HepG2 (cell line): ENCODE results near the gene VPREB3. TPM values are rescaled to one million over a fixed set of nuclear protein-coding genes. Genes with fewer than 3 reads are reported as not detected.

Experiments
- ATAC-seq: fragments of 200-7000 bp; cut with Tn5 transposase; 3 replicates; pipeline ENCODE4 v1.9.1; 2020; ENCODE audit warnings: mild to moderate bottlenecking, moderate library complexity
- BruUV-seq: library from RNA; stranded (reverse); fragments of 400-500 nt; replicated peaks from 2 replicates; lab custom pipeline; 2021; lab: Mats Ljungman, UMichigan
- CTCF ChIA-PET: fragments of 300-600 bp; formaldehyde crosslinking; extraction: SDS; loops from one replicate; lab custom pipeline; 2021; ENCODE audit warnings: low total read pairs, inconsistent platforms, low intra/inter-chr PET ratio; lab: Yijun Ruan, JAX
- POLR2A ChIA-PET: fragments of 350-600 bp; sonication (Branson Sonifier 250); formaldehyde crosslinking; loops from one replicate; lab custom pipeline; 2020; ENCODE audit warnings: antibody characterized with exemption, inconsistent platforms; lab: Yijun Ruan, JAX
- DNase-seq: peaks from one replicate; pipeline ENCODE4 v3.0.0-alpha.2; 2015; ENCODE audit warnings: low spot score
- FAIRE-seq: peaks from 3 replicates; lab custom pipeline; 2011; peaks lifted over from hg19 to GRCh38; lab: Jason Lieb, UNC
- H2AFZ ChIP-seq: one replicate; pipeline ENCODE4 v1.6.1; 2011; ENCODE audit warnings: low read length, inconsistent platforms
- H3K27ac ChIP-seq: fragments of 300-600 bp; 3 replicates; pipeline ENCODE4 v1.8.0; 2011; ENCODE audit warnings: mixed run types, mild to moderate bottlenecking, mixed read lengths, low read length, inconsistent platforms; ENCODE audit not compliant: insufficient read depth; ENCODE audit errors: extremely low read length
- H3K27me3 ChIP-seq, 2 experiments: fragments of 200-600 bp in 1 of 2; 2 replicates in 1 of 2; 3 replicates in 1 of 2; pipeline versions ENCODE4 v1.6.0 to v1.8.0; 2011; ENCODE audit warnings: low read length in 2 of 2, mild to moderate bottlenecking in 2 of 2, moderate library complexity in 2 of 2, inconsistent platforms in 1 of 2; ENCODE audit not compliant: insufficient read depth in 2 of 2, control insufficient read depth in 1 of 2
- H3K36me3 ChIP-seq, 2 experiments: fragments of 200-600 bp in 1 of 2; replicated peaks in 1 of 2; 2 replicates in 1 of 2; 3 replicates in 1 of 2; pipeline versions ENCODE4 v1.5.1 to v1.8.0; 2011; ENCODE audit warnings: low read length in 2 of 2, inconsistent platforms in 1 of 2; ENCODE audit not compliant: insufficient read depth in 2 of 2, control insufficient read depth in 1 of 2
- H3K4me1 ChIP-seq: 2 replicates; pipeline ENCODE4 v1.5.1; 2012; ENCODE audit warnings: low read length, inconsistent platforms; ENCODE audit not compliant: insufficient read depth
- H3K4me2 ChIP-seq: 2 replicates; pipeline ENCODE4 v1.6.0; 2011; ENCODE audit warnings: low read depth, low read length, inconsistent platforms
- H3K4me3 ChIP-seq, 3 experiments: fragments of 200-600 bp in 1 of 3; sonication (generic), shearing (Covaris generic) in 1 of 3; replicated peaks in 1 of 3; 2 replicates each; pipeline ENCODE4 v1.5.1; 2011 to 2016; ENCODE audit warnings: low read length in 3 of 3, inconsistent platforms in 2 of 3, low read depth in 2 of 3, mild to moderate bottlenecking in 2 of 3, control low read depth in 1 of 3, mixed read lengths in 1 of 3; ENCODE audit not compliant: insufficient read depth in 1 of 3
- H3K79me2 ChIP-seq: one replicate; pipeline ENCODE4 v1.6.1; 2011; ENCODE audit warnings: low read length, inconsistent platforms; ENCODE audit not compliant: insufficient read depth
- H3K9ac ChIP-seq: 2 replicates; pipeline ENCODE4 v1.6.0; 2011; ENCODE audit warnings: mild to moderate bottlenecking, low read depth, low read length, inconsistent platforms; ENCODE audit not compliant: insufficient read depth
- H3K9me3 ChIP-seq: 2 replicates; pipeline ENCODE4 v1.5.1; 2012; ENCODE audit warnings: mild to moderate bottlenecking, low read length
- H4K20me1 ChIP-seq: 2 replicates; pipeline ENCODE4 v1.6.0; 2011; ENCODE audit warnings: inconsistent platforms, mild to moderate bottlenecking, low read length, moderate library complexity; ENCODE audit not compliant: insufficient read depth
- GPN1 ChIP-seq: sonication (generic); formaldehyde crosslinking; IDR thresholded peaks from 2 replicates; pipeline ENCODE4 v1.5.1; 2020; ENCODE audit warnings: missing genetic modification reagents, borderline replicate concordance
- GTF3A ChIP-seq: sonication (generic); formaldehyde crosslinking; conservative IDR thresholded peaks from 2 replicates; pipeline ENCODE4 v1.4.0; 2020; ENCODE audit warnings: mild to moderate bottlenecking, missing genetic modification reagents
- RBFOX2 ChIP-seq: fragments of 200-400 bp; formaldehyde crosslinking; IDR thresholded peaks from 2 replicates; pipeline ENCODE4 v1.6.1; 2017; ENCODE audit warnings: low read depth, mild to moderate bottlenecking, low read length
- ZNF549 ChIP-seq: sonication (generic); formaldehyde crosslinking; IDR thresholded peaks from 2 replicates; pipeline ENCODE4 v1.5.0; 2020; ENCODE audit warnings: missing genetic modification reagents
- ZNF552 ChIP-seq: sonication (generic); formaldehyde crosslinking; IDR thresholded peaks from 2 replicates; pipeline ENCODE4 v1.9.0; 2022; ENCODE audit warnings: missing genetic modification reagents, mild to moderate bottlenecking, borderline replicate concordance
- ZNF891 ChIP-seq: sonication (generic); formaldehyde crosslinking; IDR thresholded peaks from 2 replicates; pipeline ENCODE4 v1.5.0; 2020; ENCODE audit warnings: mild to moderate bottlenecking, missing genetic modification reagents
- WGBS: methylation state at CpG from one replicate; pipeline ENCODE4 v1.1.6; 2017; ENCODE audit warnings: low lambda C conversion rate; 5-methylcytosine and 5-hydroxymethylcytosine counted together
- in situ Hi-C: cut with HindIII; loops from 2 replicates; pipeline ENCODE4 v1.10.0; 2017; ENCODE audit warnings: low pct_unique_long_range_greater_than_20kb; ENCODE audit not compliant: extremely low pct_ligation_motif_present
- intact Hi-C: fragments of 100-400 bp; cut with micrococcal nuclease; formaldehyde crosslinking; loops from one replicate; pipeline ENCODE4 v1.10.0; 2022; ENCODE audit not compliant: unreplicated experiment
- polyA plus RNA-seq, 8 experiments: library from polyadenylated mRNA; depleted of rRNA in 3 of 8; stranded (reverse) in 7 of 8; unstranded in 1 of 8; fragments of >200 nt; fragmentation: Illumina TruSeq in 4 of 8; extraction: Trizol in 4 of 8; gene quantifications; 2 replicates each; pipeline versions ENCODE4 v1.2.1 to v1.2.3, GENCODE V29; 2011 to 2016; ENCODE audit warnings: low read depth in 4 of 8, missing spikeins in 1 of 8, mixed read lengths in 1 of 8; ENCODE audit not compliant: insufficient read depth in 1 of 8
- total RNA-seq, 5 experiments: library from RNA; depleted of rRNA; stranded (reverse); fragments of >200 nt; fragmentation: Illumina TruSeq; extraction: Trizol; gene quantifications; 2 replicates each; pipeline ENCODE4 v1.2.3, GENCODE V29; 2016; ENCODE audit warnings: low read depth in 1 of 5
- TF ChIP-seq, protein P1 (sequence below): IDR thresholded peaks from 2 replicates; pipeline ENCODE4 v1.6.1; 2016; ENCODE audit warnings: low read depth, control low read depth

Gene VPREB3
- total and polyA plus RNA-seq, 2 of the 13 experiments (the other 11 are each of a cell fraction or from before 2014, with no cell fraction given): 0.22 TPM; not detected in 1

DNA sequence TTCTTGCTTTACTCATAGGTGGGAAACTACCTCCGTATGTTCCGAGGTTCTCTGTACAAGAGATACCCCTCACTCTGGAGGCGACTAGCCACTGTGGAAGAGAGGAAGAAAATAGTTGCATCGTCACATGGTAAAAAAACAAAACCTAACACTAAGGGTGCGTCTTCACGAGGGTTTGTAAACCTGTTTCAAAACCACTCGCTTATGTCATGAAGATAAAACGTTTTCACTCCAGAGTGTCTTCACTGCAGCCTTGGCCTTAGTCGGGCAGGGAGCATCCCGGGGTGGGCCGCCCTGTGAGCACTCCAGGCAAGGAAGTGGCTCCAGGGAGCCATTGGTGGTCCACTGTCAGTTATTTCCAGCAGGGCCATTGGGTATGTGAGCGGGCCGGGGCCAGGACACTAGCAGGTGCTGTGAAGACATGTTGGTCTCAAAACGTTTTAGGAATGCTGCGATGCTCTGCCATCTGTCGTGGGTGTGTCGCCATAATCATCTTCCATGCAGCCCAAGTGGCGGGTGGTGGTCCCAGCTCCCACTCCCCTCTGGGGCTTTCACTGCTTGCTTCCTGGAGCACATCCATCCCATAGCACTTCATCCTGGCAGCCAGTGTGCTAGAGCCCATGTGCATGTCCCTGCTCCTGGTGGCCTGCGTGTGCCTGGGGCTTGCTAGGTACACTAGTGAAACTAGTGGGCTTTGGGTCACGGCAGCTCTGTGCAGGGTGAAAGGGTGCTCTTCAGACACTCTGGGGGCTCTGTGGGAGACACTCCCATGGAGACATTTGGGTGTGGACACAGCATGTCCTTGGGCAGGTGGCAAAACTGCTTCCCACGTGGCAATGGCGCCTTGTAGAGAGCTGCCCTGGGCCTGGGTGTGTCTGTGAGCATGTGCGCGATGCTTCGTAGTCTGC is 37.8 kb upstream of the VPREB3 start:
- TF ChIP-seq ZNF552 (CRISPR knock-in tag) (no peak), GPN1 (no peak), GTF3A (CRISPR knock-in tag) (no peak), ZNF549 (CRISPR knock-in tag) (no peak), RBFOX2 (0 out of 2 replicates have a peak, but pooled peaks have one; percentile 22), ZNF891 (CRISPR knock-in tag) (0 out of 2 replicates have a peak, but pooled peaks have one; percentile 37)
- TF ChIP-seq, protein P1, sequence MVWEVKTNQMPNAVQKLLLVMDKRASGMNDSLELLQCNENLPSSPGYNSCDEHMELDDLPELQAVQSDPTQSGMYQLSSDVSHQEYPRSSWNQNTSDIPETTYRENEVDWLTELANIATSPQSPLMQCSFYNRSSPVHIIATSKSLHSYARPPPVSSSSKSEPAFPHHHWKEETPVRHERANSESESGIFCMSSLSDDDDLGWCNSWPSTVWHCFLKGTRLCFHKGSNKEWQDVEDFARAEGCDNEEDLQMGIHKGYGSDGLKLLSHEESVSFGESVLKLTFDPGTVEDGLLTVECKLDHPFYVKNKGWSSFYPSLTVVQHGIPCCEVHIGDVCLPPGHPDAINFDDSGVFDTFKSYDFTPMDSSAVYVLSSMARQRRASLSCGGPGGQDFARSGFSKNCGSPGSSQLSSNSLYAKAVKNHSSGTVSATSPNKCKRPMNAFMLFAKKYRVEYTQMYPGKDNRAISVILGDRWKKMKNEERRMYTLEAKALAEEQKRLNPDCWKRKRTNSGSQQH (CRISPR knock-in tag): no peak
- ChIA-PET CTCF (no interaction called here), POLR2A (interaction anchor here (1.4 kb wide), 1 partner anchor 18 kb away, joined by 5 read pairs; no protein-coding TSS in a partner anchor)
- no peak overlapping the region for H3K9ac ChIP-seq
- no peak overlapping the region for H2AFZ ChIP-seq
- ATAC-seq (no peak), DNase-seq (no peak), FAIRE-seq (no peak)
- in situ Hi-C loops: no loop called here
- peaks cover 14 to 48% of the 10 kb centered on the region in 2 experiments for H3K36me3 ChIP-seq
- peaks cover 23% of the 10 kb centered on the region for H4K20me1 ChIP-seq
- H3K4me2 ChIP-seq: no peak overlapping the region
- no peak overlapping the region for H3K4me3 ChIP-seq
- H3K79me2 ChIP-seq: peaks cover 54% of the 10 kb centered on the region
- H3K9me3 ChIP-seq: no peaks in the 10 kb centered on the region
- intact Hi-C loops: no loop called here
- no peaks in the 10 kb centered on the region for H3K27me3 ChIP-seq
- no peak overlapping the region for H3K27ac ChIP-seq
- 98% methylated on average over 18 of the region's 25 CpGs for WGBS
- BruUV-seq: no TSS peak
- peaks cover 27% of the 10 kb centered on the region for H3K4me1 ChIP-seq
